HL-60/S4 treated with phorbol 12-myristate 13-acetate at 8.2 ng/mL for 4 days and 3 days (cell line): ENCODE data around the gene CDC73.
"Not testable (repeated sequence)": the region's sequence is repeated elsewhere in the genome, so short reads cannot be mapped to it uniquely, and the experiment has no call there.

Experiments used
- in situ Hi-C: fragments of 300-500 bp; cut with MboI; formaldehyde crosslinking; loops from 2 replicates; pipeline ENCODE4 v1.15.0; 2022; ENCODE audit warnings: low sequenced_read_pairs

Gene CDC73

GRCh38 chr1:193113992-193114332 is 7.9 kb upstream of the CDC73 start:
- in situ Hi-C loops, result no loop called here

GRCh38 chr1:193114485-193115095 is 7.2 kb upstream of the CDC73 start:
- in situ Hi-C loops, result no loop called here

- in situ Hi-C loops, result no loop called here
These were observed 6.1 kb upstream of the CDC73 start for GRCh38 chr1:193115629-193116227.

- in situ Hi-C loops, result not testable (repeated sequence)
These were observed 4.7 kb upstream of the CDC73 start for GRCh38 chr1:193117167-193117566.

- in situ Hi-C loops, result no loop called here
These were observed 3.6 kb upstream of the CDC73 start for GRCh38 chr1:193118194-193118593.

GRCh38 chr1:193118803-193119730 is 2.8 kb upstream of the CDC73 start:
- in situ Hi-C loops, result no loop called here

GRCh38 chr1:193120604-193121166 is 1.1 kb upstream of the CDC73 start:
- in situ Hi-C loops, result no loop called here

GRCh38 chr1:193123751-193124150 is 1.9 kb downstream of the CDC73 start:
- in situ Hi-C loops, result no loop called here

- in situ Hi-C loops, result no loop called here
These were observed 3.5 kb downstream of the CDC73 start for GRCh38 chr1:193125369-193125768.

GRCh38 chr1:193131266-193131860 is 9.5 kb downstream of the CDC73 start:
- in situ Hi-C loops, result no loop called here

GRCh38 chr1:193140254-193140653 is 18.4 kb downstream of the CDC73 start:
- in situ Hi-C loops, result no loop called here

- in situ Hi-C loops, result no loop called here
These were observed 20.0 kb downstream of the CDC73 start for GRCh38 chr1:193141804-193142203.

- in situ Hi-C loops, result no loop called here
These were observed 20.6 kb downstream of the CDC73 start for GRCh38 chr1:193142409-193142808.

- in situ Hi-C loops, result no loop called here
These were observed 21.5 kb downstream of the CDC73 start for GRCh38 chr1:193143285-193143684.

- in situ Hi-C loops, result no loop called here
These were observed 22.6 kb downstream of the CDC73 start for GRCh38 chr1:193144361-193144938.

- in situ Hi-C loops, result no loop called here
These were observed 23.2 kb downstream of the CDC73 start for GRCh38 chr1:193144999-193145398.

- in situ Hi-C loops, result no loop called here
These were observed 34.4 kb downstream of the CDC73 start for GRCh38 chr1:193156117-193156821.

GRCh38 chr1:193156822-193157142 is 35.0 kb downstream of the CDC73 start:
- in situ Hi-C loops, result no loop called here

GRCh38 chr1:193157360-193157759 is 35.5 kb downstream of the CDC73 start:
- in situ Hi-C loops, result no loop called here

- in situ Hi-C loops, result no loop called here
These were observed 54.3 kb downstream of the CDC73 start for GRCh38 chr1:193176113-193176512.
